Gastroesophageal sphincter (tissue), 3 donors: ENCODE measurements around the gene SEMA4G.

ENCODE experiments used
- EP300 ChIP-seq: sonication (generic); formaldehyde crosslinking; IDR thresholded peaks from one replicate; pipeline ENCODE4 v1.6.1; 2017; ENCODE audit warnings: antibody characterized with exemption, mild to moderate bottlenecking
- POLR2A ChIP-seq, 2 donors: fragments of 450-650 bp; IDR thresholded peaks; one replicate each; pipeline ENCODE4 v1.6.1; 2017; ENCODE audit warnings: antibody characterized with exemption in 2 of 2, mild to moderate bottlenecking in 2 of 2, moderate library complexity in 1 of 2
- TF ChIP-seq, protein P1 (sequence below), 4 experiments: fragments of 200-600 bp in 2 of 4; fragments of 450-650 bp in 2 of 4; sonication (generic) in 1 of 4; IDR thresholded peaks; one replicate each; pipeline ENCODE4 v1.5.1; 2017 to 2019; ENCODE audit warnings: antibody characterized with exemption in 4 of 4, mild to moderate bottlenecking in 2 of 4, moderate library complexity in 2 of 4

DNA sequence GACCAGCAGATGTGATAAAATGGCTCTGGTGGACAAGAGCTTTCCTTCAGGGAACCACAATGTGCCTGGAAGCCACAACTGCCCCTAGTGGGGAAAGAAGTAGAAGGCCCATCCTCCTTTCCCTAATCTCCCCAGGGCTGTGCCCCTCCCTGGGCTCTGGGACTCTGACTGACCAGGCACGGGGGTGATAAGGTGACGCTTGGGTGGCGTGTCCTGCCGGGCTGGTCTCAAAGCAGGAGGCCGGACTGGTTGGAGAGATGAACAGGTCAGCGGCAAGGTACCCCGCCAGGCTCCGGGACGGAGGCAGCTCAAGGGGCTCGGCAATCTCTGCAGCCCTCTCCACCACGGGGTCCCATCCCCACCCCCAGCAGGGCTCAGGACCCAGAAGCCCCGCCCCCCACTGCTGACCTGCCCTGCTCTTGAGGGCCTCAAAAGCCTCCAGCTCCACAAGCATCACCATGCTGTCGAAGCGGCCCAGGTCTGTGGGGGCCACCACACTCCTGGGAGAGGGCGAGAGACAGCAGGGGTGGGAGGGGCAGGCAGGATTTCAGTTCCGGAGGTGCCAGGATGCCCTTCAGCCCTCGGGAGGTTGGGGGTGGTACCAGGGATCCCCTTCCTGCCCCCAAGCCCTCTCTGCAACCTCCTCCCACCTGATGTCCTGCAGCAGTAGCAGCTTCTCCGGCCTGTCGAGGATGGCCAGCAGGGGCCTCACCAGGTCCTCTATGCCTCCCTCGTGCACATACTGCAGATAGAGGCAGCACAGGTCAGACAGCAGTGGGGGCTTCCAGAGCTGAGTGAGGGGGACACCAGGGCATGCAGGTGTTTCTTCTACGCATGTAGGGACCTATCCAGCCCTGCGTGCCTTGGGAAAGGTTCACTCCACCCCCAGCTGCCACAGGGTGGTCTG, 42.5 kb downstream of the SEMA4G start:
- TF ChIP-seq, protein P1, sequence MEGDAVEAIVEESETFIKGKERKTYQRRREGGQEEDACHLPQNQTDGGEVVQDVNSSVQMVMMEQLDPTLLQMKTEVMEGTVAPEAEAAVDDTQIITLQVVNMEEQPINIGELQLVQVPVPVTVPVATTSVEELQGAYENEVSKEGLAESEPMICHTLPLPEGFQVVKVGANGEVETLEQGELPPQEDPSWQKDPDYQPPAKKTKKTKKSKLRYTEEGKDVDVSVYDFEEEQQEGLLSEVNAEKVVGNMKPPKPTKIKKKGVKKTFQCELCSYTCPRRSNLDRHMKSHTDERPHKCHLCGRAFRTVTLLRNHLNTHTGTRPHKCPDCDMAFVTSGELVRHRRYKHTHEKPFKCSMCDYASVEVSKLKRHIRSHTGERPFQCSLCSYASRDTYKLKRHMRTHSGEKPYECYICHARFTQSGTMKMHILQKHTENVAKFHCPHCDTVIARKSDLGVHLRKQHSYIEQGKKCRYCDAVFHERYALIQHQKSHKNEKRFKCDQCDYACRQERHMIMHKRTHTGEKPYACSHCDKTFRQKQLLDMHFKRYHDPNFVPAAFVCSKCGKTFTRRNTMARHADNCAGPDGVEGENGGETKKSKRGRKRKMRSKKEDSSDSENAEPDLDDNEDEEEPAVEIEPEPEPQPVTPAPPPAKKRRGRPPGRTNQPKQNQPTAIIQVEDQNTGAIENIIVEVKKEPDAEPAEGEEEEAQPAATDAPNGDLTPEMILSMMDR (IDR thresholded peaks at IDR 0.05): peak in 1 of 4 experiments; percentile 23
- TF ChIP-seq POLR2A (IDR thresholded peaks at IDR 0.05): no peak
- TF ChIP-seq EP300: no peak
